Breast epithelium (tissue), 3 donors: Measurements from ENCODE around the gene CENPP.

Experiments
- POLR2A ChIP-seq: fragments of 450-650 bp; IDR thresholded peaks from one replicate; pipeline ENCODE4 v1.6.1; 2016; ENCODE audit warnings: antibody characterized with exemption, mild to moderate bottlenecking, moderate library complexity
- POLR2AphosphoS5 ChIP-seq, 3 donors: sonication (generic); formaldehyde crosslinking; IDR thresholded peaks; one replicate each; pipeline ENCODE4 v1.6.1; 2017; ENCODE audit warnings: antibody characterized with exemption in 3 of 3
- TF ChIP-seq, protein P1 (sequence below), 3 donors: fragments of 450-650 bp; IDR thresholded peaks; one replicate each; pipeline ENCODE4 v1.5.1; 2016 to 2017; ENCODE audit warnings: antibody characterized with exemption in 3 of 3, mild to moderate bottlenecking in 3 of 3, moderate library complexity in 3 of 3

DNA sequence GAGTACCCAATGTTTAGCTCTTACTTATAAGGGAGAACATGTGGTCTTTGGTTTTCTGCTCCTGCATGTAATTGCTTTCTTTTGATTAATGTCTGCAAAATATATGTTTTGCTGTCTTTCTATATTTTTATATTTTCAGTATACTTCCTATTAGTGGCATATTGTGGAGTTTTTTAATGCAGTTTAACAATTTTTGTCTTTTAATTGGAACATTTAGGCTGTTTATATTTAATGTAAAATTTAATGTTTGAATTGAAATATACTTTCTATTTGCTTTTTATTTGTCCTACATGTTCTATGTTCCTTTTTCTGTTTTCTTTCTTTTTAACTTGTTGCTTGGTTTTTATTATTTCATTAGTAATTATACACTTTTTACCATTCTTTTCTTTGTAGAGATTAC lies 205.1 kb downstream of the CENPP start:
- TF ChIP-seq, protein P1, sequence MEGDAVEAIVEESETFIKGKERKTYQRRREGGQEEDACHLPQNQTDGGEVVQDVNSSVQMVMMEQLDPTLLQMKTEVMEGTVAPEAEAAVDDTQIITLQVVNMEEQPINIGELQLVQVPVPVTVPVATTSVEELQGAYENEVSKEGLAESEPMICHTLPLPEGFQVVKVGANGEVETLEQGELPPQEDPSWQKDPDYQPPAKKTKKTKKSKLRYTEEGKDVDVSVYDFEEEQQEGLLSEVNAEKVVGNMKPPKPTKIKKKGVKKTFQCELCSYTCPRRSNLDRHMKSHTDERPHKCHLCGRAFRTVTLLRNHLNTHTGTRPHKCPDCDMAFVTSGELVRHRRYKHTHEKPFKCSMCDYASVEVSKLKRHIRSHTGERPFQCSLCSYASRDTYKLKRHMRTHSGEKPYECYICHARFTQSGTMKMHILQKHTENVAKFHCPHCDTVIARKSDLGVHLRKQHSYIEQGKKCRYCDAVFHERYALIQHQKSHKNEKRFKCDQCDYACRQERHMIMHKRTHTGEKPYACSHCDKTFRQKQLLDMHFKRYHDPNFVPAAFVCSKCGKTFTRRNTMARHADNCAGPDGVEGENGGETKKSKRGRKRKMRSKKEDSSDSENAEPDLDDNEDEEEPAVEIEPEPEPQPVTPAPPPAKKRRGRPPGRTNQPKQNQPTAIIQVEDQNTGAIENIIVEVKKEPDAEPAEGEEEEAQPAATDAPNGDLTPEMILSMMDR (IDR thresholded peaks at IDR 0.05), result no peak
- no peak for TF ChIP-seq POLR2A
- TF ChIP-seq POLR2AphosphoS5 (IDR thresholded peaks at IDR 0.05), result no peak
